Measurements from ENCODE around the gene FUT3. TPM values are rescaled to one million over a fixed set of nuclear protein-coding genes. Genes with fewer than 3 reads are reported as not detected.
"Not testable (repeated sequence)": the region's sequence is repeated elsewhere in the genome, so short reads cannot be mapped to it uniquely, and the experiment has no call there.

FUT3 gene
- total RNA-seq, 2 experiments from 2014 or later, result not detected

DNA sequence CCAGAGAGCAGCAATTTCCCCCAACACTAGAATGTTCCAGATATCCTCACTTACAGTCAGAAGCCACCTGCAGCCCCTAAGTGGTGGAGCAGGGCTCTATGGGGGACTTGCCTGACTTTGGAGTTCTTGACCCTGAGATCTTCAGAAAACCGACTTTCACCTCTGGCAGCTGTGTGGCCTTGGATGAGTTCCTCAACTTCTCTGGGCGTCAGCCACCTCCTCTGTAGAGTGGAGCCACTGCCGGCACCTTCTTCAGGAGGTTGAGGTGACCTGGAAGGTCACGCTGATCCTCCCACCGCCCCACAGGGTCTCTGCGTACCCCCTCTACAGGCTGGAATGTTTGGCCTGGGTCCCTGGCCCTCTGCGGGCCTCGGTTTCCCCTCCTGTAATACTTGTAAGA lies 26.2 kb upstream of the FUT3 start:
- ChIA-PET CTCF (interaction anchor here (1.1 kb wide), 1 partner anchor 73 kb away, joined by 3 read pairs; the partner anchor contains the start of gene NRTN), POLR2A (no interaction called here)
- intact Hi-C loops (cut with micrococcal nuclease), result no loop called here
- no peak for DNase-seq
- Mint-ChIP-seq H3K27me3 (peaks cover 10% of the 10 kb centered on the region), H3K9me3 (no peaks in the 10 kb centered on the region), H3K4me1 (ENCODE audit: low read depth) (no peaks in the 10 kb centered on the region), H3K36me3 (ENCODE audit: low read depth) (no peaks in the 10 kb centered on the region), H3K4me3 (no peak overlapping the region), H3K27ac (no peak overlapping the region)
- TF ChIP-seq, protein P1, sequence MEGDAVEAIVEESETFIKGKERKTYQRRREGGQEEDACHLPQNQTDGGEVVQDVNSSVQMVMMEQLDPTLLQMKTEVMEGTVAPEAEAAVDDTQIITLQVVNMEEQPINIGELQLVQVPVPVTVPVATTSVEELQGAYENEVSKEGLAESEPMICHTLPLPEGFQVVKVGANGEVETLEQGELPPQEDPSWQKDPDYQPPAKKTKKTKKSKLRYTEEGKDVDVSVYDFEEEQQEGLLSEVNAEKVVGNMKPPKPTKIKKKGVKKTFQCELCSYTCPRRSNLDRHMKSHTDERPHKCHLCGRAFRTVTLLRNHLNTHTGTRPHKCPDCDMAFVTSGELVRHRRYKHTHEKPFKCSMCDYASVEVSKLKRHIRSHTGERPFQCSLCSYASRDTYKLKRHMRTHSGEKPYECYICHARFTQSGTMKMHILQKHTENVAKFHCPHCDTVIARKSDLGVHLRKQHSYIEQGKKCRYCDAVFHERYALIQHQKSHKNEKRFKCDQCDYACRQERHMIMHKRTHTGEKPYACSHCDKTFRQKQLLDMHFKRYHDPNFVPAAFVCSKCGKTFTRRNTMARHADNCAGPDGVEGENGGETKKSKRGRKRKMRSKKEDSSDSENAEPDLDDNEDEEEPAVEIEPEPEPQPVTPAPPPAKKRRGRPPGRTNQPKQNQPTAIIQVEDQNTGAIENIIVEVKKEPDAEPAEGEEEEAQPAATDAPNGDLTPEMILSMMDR (IDR thresholded peaks at IDR 0.05), result no peak
- ATAC-seq, result no peak

DNA sequence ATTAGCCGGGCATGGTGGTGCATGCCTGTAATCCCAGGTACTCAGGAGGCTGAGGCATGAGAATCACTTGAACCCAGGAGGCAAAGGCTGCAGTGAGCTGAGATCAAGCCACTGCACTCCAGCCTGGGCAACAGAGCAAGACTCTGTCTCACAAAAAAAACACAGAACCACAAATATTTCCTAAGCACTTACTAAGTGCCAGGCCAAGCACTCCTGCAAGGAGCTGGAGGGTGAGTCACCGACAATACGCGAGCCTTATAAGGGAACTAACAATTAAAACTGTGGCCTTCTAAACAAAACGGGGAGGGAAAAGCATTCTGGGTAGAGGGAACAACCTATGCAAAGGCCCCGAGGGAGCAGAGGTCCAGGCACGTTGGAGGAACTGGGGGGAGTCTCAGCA lies 23.2 kb upstream of the FUT3 start:
- H3K36me3 Mint-ChIP-seq (ENCODE audit: low read depth); CTCF ChIA-PET; POLR2A ChIA-PET; H3K27ac Mint-ChIP-seq; ATAC-seq; H3K4me1 Mint-ChIP-seq (ENCODE audit: low read depth); DNase-seq; intact Hi-C loops (cut with micrococcal nuclease); H3K27me3 Mint-ChIP-seq; H3K4me3 Mint-ChIP-seq; H3K9me3 Mint-ChIP-seq: not testable (repeated sequence)

DNA sequence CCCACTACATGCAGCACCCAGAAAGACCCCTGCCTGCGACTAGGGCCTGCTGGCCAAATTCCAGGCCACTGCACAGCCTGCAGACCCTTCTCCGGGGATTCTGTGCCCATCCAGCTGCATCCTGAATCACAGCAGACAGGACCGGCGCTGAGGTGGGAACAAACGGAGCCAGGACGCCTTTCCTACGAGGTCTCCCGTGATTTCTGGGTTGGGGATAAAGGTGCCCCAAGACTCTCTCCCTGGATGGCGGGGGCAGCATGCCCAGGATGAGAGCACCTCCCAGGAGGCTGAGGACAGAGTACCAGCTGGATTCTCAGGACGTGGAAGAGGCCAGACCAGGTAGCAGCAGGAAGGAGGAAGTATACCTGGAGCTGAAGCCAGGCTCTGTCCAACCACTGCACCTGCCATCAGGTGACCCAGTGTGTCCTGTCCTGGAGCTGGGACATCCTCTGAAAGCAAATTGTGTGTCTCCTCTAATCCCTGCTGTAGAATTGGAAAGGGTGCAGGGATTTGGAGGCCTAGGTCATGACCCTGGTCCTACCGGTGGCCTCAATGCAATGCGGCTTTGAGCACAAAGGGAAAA lies 22.5 kb upstream of the FUT3 start:
- H3K36me3 Mint-ChIP-seq (ENCODE audit: low read depth), result no peaks in the 10 kb centered on the region
- H3K27me3 Mint-ChIP-seq, result no peaks in the 10 kb centered on the region
- H3K4me1 Mint-ChIP-seq (ENCODE audit: low read depth), result no peaks in the 10 kb centered on the region
- TF ChIP-seq, protein P1 (IDR thresholded peaks at IDR 0.05), result no peak
- POLR2A ChIA-PET, result no interaction called here
- H3K4me3 Mint-ChIP-seq, result no peak overlapping the region
- intact Hi-C loops (cut with micrococcal nuclease), result no loop called here
- no peak overlapping the region for H3K27ac Mint-ChIP-seq
- CTCF ChIA-PET, result interaction anchor here (0.8 kb wide), 1 partner anchor 70 kb away, joined by 3 read pairs; no protein-coding TSS in a partner anchor
- DNase-seq (no peak), ATAC-seq (no peak)
- no peaks in the 10 kb centered on the region for H3K9me3 Mint-ChIP-seq

DNA sequence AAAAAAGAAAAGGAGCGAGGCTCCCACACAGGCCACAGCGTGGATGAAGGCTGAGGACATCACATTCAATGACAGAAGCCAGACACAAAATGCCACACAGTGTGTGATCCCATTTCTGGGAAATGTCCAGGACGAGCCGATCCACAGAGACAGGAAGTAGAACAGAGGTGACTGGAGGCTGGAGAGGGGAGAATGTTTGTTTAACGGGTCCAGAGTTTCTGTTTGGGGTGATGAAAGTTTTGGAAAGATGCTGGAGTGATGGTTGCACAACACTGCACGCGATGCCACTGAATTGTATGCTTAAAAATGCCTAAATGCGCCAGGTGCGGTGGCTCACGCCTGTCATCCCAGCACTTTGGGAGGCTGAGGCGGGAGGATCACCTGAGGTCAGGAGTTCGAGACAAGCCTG lies 19.7 kb upstream of the FUT3 start:
- ChIA-PET CTCF (interaction anchor here (2.4 kb wide), 1 partner anchor 67 kb away, joined by 7 read pairs; no protein-coding TSS in a partner anchor), POLR2A (no interaction called here)
- intact Hi-C loops (cut with micrococcal nuclease), result no loop called here
- H3K4me3 Mint-ChIP-seq, result no peak overlapping the region
- no peaks in the 10 kb centered on the region for H3K36me3 Mint-ChIP-seq (ENCODE audit: low read depth)
- DNase-seq (no peak), ATAC-seq (no peak)
- no peaks in the 10 kb centered on the region for H3K9me3 Mint-ChIP-seq
- no peaks in the 10 kb centered on the region for H3K27me3 Mint-ChIP-seq
- no peaks in the 10 kb centered on the region for H3K4me1 Mint-ChIP-seq (ENCODE audit: low read depth)
- no peak overlapping the region for H3K27ac Mint-ChIP-seq
- TF ChIP-seq, protein P1 (IDR thresholded peaks at IDR 0.05), result no peak

DNA sequence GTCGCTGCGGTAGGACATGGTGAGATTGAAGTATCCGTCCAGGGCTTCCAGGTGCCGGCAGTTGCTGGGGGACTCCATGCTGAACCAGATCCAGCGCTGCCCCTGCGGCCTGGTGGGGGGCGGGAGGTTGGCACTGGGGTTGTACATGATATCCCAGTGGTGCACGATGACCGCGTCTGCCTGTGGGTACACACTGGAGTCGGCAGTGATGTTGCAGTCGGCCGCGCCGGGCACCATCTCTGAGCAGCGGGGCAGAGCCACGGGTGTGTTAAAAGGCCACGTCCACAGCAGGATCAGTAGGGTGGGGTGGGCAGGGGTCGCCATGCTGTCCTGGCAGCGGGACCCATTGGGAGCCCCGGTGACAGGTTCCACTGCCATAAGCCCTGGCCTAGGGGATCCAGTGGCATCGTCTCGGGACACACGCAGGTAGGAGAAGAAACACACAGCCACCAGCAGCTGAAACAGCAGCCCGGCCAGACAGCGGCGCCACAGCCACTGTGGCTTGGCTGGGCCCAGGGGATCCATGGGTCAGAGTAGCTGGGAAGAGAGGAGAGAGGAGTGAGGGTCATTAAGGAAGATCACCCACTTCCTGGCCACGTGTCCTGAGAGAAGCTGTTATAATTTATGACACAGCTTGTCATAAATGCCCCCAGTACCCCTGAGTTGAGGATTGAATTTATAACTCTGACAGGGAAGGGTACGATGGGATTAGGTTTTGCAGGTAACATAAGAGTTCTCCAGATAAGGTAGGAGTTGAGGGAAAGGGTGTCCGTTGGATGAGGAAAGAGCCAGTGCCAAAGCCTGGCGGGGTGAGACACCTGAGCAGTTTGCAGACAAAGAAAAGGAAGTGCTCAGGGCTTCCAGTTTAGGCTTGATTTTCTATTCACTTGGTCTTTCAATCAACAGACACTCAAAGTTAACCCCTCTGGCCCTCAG lies 16.2 kb upstream of the FUT3 start:
- ChIA-PET CTCF (interaction anchor here (1.4 to 1.5 kb wide), 2 partner anchors 63 kb away, joined by 4 read pairs; no protein-coding TSS in a partner anchor), POLR2A (no interaction called here)
- Mint-ChIP-seq H3K4me1 (ENCODE audit: low read depth) (no peaks in the 10 kb centered on the region), H3K36me3 (ENCODE audit: low read depth) (no peaks in the 10 kb centered on the region), H3K27ac (no peak overlapping the region), H3K4me3 (no peak overlapping the region), H3K9me3 (no peaks in the 10 kb centered on the region), H3K27me3 (no peaks in the 10 kb centered on the region)
- no peak for ATAC-seq
- intact Hi-C loops (cut with micrococcal nuclease), result no loop called here
- no peak for DNase-seq
- TF ChIP-seq, protein P1 (IDR thresholded peaks at IDR 0.05), result no peak
